ENCODE results near the gene REEP3. TPM values are rescaled to one million over a fixed set of nuclear protein-coding genes. Genes with fewer than 3 reads are reported as not detected.

The REEP3 gene
- total RNA-seq, 4 donors from 2014 or later = 27.5 to 32.5 (median 30.4) TPM

- no peaks in the 10 kb centered on the region for H3K9me3 ChIP-seq
- peak overlapping the region; percentile 80 to 96 (median 88) for H3K4me3 ChIP-seq
- intact Hi-C loops (cut with DNase I) = no loop called here
- TF ChIP-seq CTCF (IDR thresholded peaks at IDR 0.05) (no peak), POLR2A (IDR thresholded peaks at IDR 0.05) (peak in 2 of 4 donors; percentile 49 to 70)
- peak; percentile 12 for DNase-seq
- no peaks in the 10 kb centered on the region for H3K27me3 ChIP-seq
- no peaks in the 10 kb centered on the region for H3K36me3 ChIP-seq
- 0% methylated on average over 6 to 7 of the region's 102 CpGs for WGBS, 2 donors
- peaks cover 15 to 54% (median 25%) of the 10 kb centered on the region in 3 donors for H3K4me1 ChIP-seq
- H3K27ac ChIP-seq = peak overlapping the region; percentile 98 to 100 (median 100)
Measured at GRCh38 chr10:63521416-63522276, 445 bp downstream of the REEP3 start.

GRCh38 chr10:63522277-63522687 lies 1.1 kb downstream of the REEP3 start:
- Histone ChIP-seq H3K4me1 (peaks cover 15 to 48% (median 18%) of the 10 kb centered on the region in 3 donors), H3K4me3 (peak overlapping the region; percentile 80 to 96 (median 88)), H3K36me3 (no peaks in the 10 kb centered on the region), H3K27ac (peak overlapping the region; percentile 98 to 100 (median 100)), H3K9me3 (no peaks in the 10 kb centered on the region), H3K27me3 (no peaks in the 10 kb centered on the region)
- WGBS, 2 donors = 0 to 2% methylated on average over 3 of the region's 3 CpGs
- intact Hi-C loops (cut with DNase I) = no loop called here
- DNase-seq = no peak
- TF ChIP-seq CTCF (IDR thresholded peaks at IDR 0.05) (no peak), POLR2A (IDR thresholded peaks at IDR 0.05) (no peak)

- peak overlapping the region in 3 of 4 donors; percentile 7 to 100 (median 98) for H3K27ac ChIP-seq
- no peak for TF ChIP-seq POLR2A (IDR thresholded peaks at IDR 0.05)
- TF ChIP-seq CTCF (IDR thresholded peaks at IDR 0.05) = no peak
- H3K4me3 ChIP-seq = no peak overlapping the region
- H3K4me1 ChIP-seq = peaks cover 15 to 41% (median 18%) of the 10 kb centered on the region in 3 donors
- no peaks in the 10 kb centered on the region for H3K27me3 ChIP-seq
- DNase-seq = no peak
- intact Hi-C loops (cut with DNase I) = no loop called here
- no peaks in the 10 kb centered on the region for H3K9me3 ChIP-seq
- 79 to 82% methylated on average over 2 of the region's 2 CpGs for WGBS, 2 donors
- H3K36me3 ChIP-seq = no peaks in the 10 kb centered on the region
Measured at GRCh38 chr10:63522995-63523394, 1.8 kb downstream of the REEP3 start.

GRCh38 chr10:63525021-63525420 lies 3.8 kb downstream of the REEP3 start:
- intact Hi-C loops (cut with DNase I) = no loop called here
- Histone ChIP-seq H3K27me3 (no peaks in the 10 kb centered on the region), H3K4me3 (no peak overlapping the region), H3K36me3 (peaks cover 3 to 7% (median 4%) of the 10 kb centered on the region in 3 donors), H3K4me1 (peaks cover 15 to 29% (median 15%) of the 10 kb centered on the region in 3 donors), H3K9me3 (no peaks in the 10 kb centered on the region), H3K27ac (no peak overlapping the region)
- no peak for DNase-seq
- WGBS, 2 donors = 81 to 91% methylated on average over 3 of the region's 3 CpGs
- TF ChIP-seq CTCF (IDR thresholded peaks at IDR 0.05) (no peak), POLR2A (IDR thresholded peaks at IDR 0.05) (no peak)

- Histone ChIP-seq H3K36me3 (peaks cover 3 to 7% (median 4%) of the 10 kb centered on the region in 3 donors), H3K4me1 (peaks cover 2 to 15% (median 6%) of the 10 kb centered on the region in 3 donors), H3K27ac (no peak overlapping the region), H3K4me3 (no peak overlapping the region), H3K9me3 (no peaks in the 10 kb centered on the region), H3K27me3 (no peaks in the 10 kb centered on the region)
- intact Hi-C loops (cut with DNase I) = no loop called here
- 92 to 99% methylated on average over 4 of the region's 4 CpGs for WGBS, 2 donors
- TF ChIP-seq CTCF (IDR thresholded peaks at IDR 0.05) (no peak), POLR2A (IDR thresholded peaks at IDR 0.05) (no peak)
- DNase-seq = no peak
Measured at GRCh38 chr10:63527401-63527800, 6.2 kb downstream of the REEP3 start.
